Fibroblast of pulmonary artery (primary cell): ENCODE data around the gene COBLL1.
"Not testable (repeated sequence)": the region's sequence is repeated elsewhere in the genome, so short reads cannot be mapped to it uniquely, and the experiment has no call there.

Experiments
- DNase-seq: peaks from one replicate; pipeline ENCODE4 v3.0.0-alpha.2; 2010; ENCODE audit warnings: low read depth
- H3K4me3 ChIP-seq: replicated peaks from 2 replicates; pipeline ENCODE4 v1.5.1; 2011; ENCODE audit warnings: low read depth, mild to moderate bottlenecking, control low read depth, low read length, moderate library complexity
- CTCF ChIP-seq: IDR thresholded peaks from 2 replicates; pipeline ENCODE4 v1.5.1; 2011; ENCODE audit warnings: mild to moderate bottlenecking, control low read depth, low read length, inconsistent platforms; ENCODE audit errors: missing control alignments

The COBLL1 gene

GRCh38 chr2:164761737-164762460 is 79.7 kb downstream of the COBLL1 start:
- TF ChIP-seq CTCF, result no peak
- H3K4me3 ChIP-seq, result no peak overlapping the region
- no peak for DNase-seq

DNA sequence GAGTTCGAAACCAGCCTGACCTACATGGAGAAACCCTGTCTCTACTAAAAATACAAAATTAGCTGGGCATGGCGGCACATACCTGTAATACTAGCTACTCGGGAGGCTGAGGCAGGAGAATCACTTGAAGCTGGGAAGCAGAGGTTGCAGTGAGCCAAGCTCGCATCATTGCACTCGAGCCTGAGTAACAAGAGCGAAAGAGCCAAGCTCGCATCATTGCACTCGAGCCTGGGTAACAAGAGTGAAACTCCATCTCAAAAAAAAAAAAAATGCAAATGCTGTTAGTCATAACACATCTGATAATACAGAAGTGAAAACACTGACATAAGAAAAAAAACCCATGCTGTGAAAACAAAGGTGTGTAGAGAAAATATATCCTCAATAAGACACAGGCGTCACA is 80.4 kb downstream of the COBLL1 start:
- not testable (repeated sequence) for H3K4me3 ChIP-seq, DNase-seq

GRCh38 chr2:164760179-164760578 is 81.4 kb downstream of the COBLL1 start:
- H3K4me3 ChIP-seq, result no peak overlapping the region
- no peak for DNase-seq
- TF ChIP-seq CTCF, result no peak

DNA sequence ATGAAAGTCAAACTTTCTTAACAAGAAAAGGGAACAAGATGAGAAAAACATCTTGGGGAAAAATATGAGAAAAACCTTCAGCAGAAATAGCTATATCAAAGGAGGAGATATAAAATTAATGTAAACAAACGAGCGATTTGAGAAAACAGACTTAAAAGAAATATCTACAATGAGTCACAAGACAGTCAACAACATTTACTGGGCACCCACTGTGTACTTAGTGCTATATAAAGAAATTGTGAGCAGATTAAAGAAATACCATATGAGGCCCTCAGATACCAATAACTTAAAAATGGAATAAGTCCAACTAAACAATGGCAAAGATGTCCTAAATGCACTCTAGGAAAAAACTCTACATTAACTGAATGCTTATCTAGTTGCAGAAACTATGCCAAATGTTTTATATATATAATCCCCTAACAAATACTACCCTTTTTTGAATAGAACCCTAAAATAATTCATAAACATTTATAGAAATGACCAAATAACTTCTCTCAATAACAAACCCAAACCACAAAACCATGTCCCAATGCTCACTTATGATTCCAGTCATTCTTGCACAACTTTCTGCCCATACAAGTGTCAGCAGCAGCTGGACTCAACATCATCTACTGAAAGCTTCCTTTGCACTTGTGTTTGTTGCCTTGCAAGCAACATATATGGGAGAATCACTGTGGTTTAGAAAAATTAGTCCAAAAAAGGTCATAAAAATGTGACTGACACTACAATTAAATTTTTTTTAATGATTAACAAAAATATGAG is 83.5 kb downstream of the COBLL1 start:
- no peak overlapping the region for H3K4me3 ChIP-seq
- DNase-seq, result peak; percentile 83
- TF ChIP-seq CTCF, result no peak

- no peak for TF ChIP-seq CTCF
- no peak for DNase-seq
- no peak overlapping the region for H3K4me3 ChIP-seq
Observed at GRCh38 chr2:164756773-164757172, 84.8 kb downstream of the COBLL1 start.

- H3K4me3 ChIP-seq, result no peak overlapping the region
- no peak for DNase-seq
- TF ChIP-seq CTCF, result no peak
Observed at GRCh38 chr2:164755952-164756351, 85.7 kb downstream of the COBLL1 start.

DNA sequence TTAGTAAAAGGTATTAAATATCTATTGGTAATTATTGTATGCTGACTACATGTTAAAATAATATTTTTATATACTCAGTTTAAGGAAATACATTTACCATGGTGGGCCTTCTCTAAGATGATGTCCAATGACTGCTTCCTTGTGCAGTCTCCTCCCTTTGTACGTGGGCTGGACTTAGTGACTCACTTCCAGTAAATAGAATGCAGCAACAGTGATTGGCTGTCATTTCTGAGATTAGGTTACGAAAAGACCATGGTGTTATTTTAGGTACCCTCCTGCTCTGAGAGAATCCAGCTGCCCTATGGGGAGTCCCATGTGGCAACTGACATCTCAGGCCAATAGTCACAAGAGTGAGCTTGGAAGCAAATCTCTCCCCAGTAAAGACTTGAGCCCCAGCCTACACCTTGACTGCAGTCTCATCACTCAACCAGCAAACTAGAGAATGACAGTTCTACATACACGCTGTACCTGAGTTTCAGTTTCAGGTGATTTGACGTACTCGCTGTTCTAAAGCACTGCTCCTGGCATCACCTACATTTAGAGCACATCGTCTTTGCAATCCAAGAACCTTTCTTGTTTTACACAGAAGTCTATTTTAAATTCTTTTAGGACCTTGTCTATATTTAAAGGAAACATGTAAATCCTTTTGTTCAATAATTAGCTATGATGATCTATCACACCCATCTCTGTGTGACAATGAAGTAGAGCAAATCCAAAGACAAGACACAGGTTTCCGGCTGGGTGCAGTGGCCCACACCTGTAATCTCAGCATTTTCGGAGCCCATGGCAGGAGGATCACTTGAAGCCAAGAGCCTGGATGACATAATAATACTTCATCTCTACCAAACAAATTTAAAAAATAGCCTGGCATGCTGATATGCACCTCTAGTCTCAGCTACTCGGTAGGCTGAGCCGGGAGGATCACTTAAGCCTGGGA is 87.2 kb downstream of the COBLL1 start:
- no peak overlapping the region for H3K4me3 ChIP-seq
- DNase-seq, result no peak
- TF ChIP-seq CTCF, result no peak
